ENCODE measurements around the gene IL2RA. TPM values are rescaled to one million over a fixed set of nuclear protein-coding genes. Genes with fewer than 3 reads are reported as not detected.

IL2RA gene
- total RNA-seq, 2 donors from 2014 or later: not detected

- no peak overlapping the region for H3K4me3 ChIP-seq (ENCODE audit: low read length)
- H3K27ac ChIP-seq (ENCODE audit: low read depth, low read length): no peak overlapping the region
- WGBS, 2 experiments (ENCODE audit: insufficient coverage in 1 of 2, insufficient read length in 1 of 2): 90 to 93% methylated on average over 6 to 8 of the region's 8 CpGs
- H3K36me3 Mint-ChIP-seq (ENCODE audit: low read depth): peaks cover 63% of the 10 kb centered on the region
- TF ChIP-seq CTCF (conservative IDR thresholded peaks at IDR 0.05): no peak
- H3K4me1 Mint-ChIP-seq: peaks cover 11% of the 10 kb centered on the region
- H3K27ac Mint-ChIP-seq: no peak overlapping the region
- H3K4me3 Mint-ChIP-seq: no peak overlapping the region
- H3K36me3 ChIP-seq (ENCODE audit: control insufficient read depth, insufficient read depth, low read length): peaks cover 90% of the 10 kb centered on the region
- DNase-seq: no peak
- H3K9me3 Mint-ChIP-seq: no peaks in the 10 kb centered on the region
- H3K9ac ChIP-seq (ENCODE audit: extremely low read depth, low read length, poor library complexity, severe bottlenecking): no peak overlapping the region
- no peaks in the 10 kb centered on the region for H3K27me3 ChIP-seq (ENCODE audit: control insufficient read depth, insufficient read depth, low read length, poor library complexity, severe bottlenecking)
- no peaks in the 10 kb centered on the region for H3K27me3 Mint-ChIP-seq (ENCODE audit: insufficient read depth)
- H3K9me3 ChIP-seq (ENCODE audit: control insufficient read depth, low read length): no peaks in the 10 kb centered on the region
- H3K4me1 ChIP-seq (ENCODE audit: control insufficient read depth, insufficient read depth, low read length): peaks cover under 1% of the 10 kb centered on the region
Measured at GRCh38 chr10:6103591-6103990, 41.4 kb upstream of the IL2RA start.

- Histone ChIP-seq H3K9me3 (ENCODE audit: control insufficient read depth, low read length) (no peaks in the 10 kb centered on the region), H3K36me3 (ENCODE audit: control insufficient read depth, insufficient read depth, low read length) (peaks cover 94% of the 10 kb centered on the region), H3K4me3 (ENCODE audit: low read length) (no peak overlapping the region), H3K27me3 (ENCODE audit: control insufficient read depth, insufficient read depth, low read length, poor library complexity, severe bottlenecking) (no peaks in the 10 kb centered on the region), H3K9ac (ENCODE audit: extremely low read depth, low read length, poor library complexity, severe bottlenecking) (no peak overlapping the region), H3K4me1 (ENCODE audit: control insufficient read depth, insufficient read depth, low read length) (no peaks in the 10 kb centered on the region), H3K27ac (ENCODE audit: low read depth, low read length) (no peak overlapping the region)
- 93 to 95% methylated on average over 7 to 8 of the region's 8 CpGs for WGBS, 2 experiments (ENCODE audit: insufficient coverage in 1 of 2, insufficient read length in 1 of 2)
- no peak for DNase-seq
- H3K9me3 Mint-ChIP-seq: no peaks in the 10 kb centered on the region
- TF ChIP-seq CTCF (conservative IDR thresholded peaks at IDR 0.05): no peak
- H3K27ac Mint-ChIP-seq: no peak overlapping the region
- H3K4me1 Mint-ChIP-seq: peaks cover 14% of the 10 kb centered on the region
- H3K27me3 Mint-ChIP-seq (ENCODE audit: insufficient read depth): no peaks in the 10 kb centered on the region
- peaks cover 66% of the 10 kb centered on the region for H3K36me3 Mint-ChIP-seq (ENCODE audit: low read depth)
- H3K4me3 Mint-ChIP-seq: no peak overlapping the region
Measured at GRCh38 chr10:6102128-6102527, 40.0 kb upstream of the IL2RA start.

- no peak for DNase-seq
- Mint-ChIP-seq H3K4me1 (peaks cover 21% of the 10 kb centered on the region), H3K27me3 (ENCODE audit: insufficient read depth) (no peaks in the 10 kb centered on the region), H3K9me3 (no peaks in the 10 kb centered on the region), H3K4me3 (no peak overlapping the region), H3K27ac (no peak overlapping the region), H3K36me3 (ENCODE audit: low read depth) (peaks cover 61% of the 10 kb centered on the region)
- H3K9ac ChIP-seq (ENCODE audit: extremely low read depth, low read length, poor library complexity, severe bottlenecking): no peak overlapping the region
- peaks cover 88% of the 10 kb centered on the region for H3K36me3 ChIP-seq (ENCODE audit: control insufficient read depth, insufficient read depth, low read length)
- H3K4me3 ChIP-seq (ENCODE audit: low read length): no peak overlapping the region
- WGBS, 2 experiments (ENCODE audit: insufficient coverage in 1 of 2, insufficient read length in 1 of 2): 82 to 88% methylated on average over 5 to 8 of the region's 8 CpGs
- TF ChIP-seq CTCF (conservative IDR thresholded peaks at IDR 0.05): no peak
- no peaks in the 10 kb centered on the region for H3K27me3 ChIP-seq (ENCODE audit: control insufficient read depth, insufficient read depth, low read length, poor library complexity, severe bottlenecking)
- H3K9me3 ChIP-seq (ENCODE audit: control insufficient read depth, low read length): no peaks in the 10 kb centered on the region
- H3K27ac ChIP-seq (ENCODE audit: low read depth, low read length): no peak overlapping the region
- no peaks in the 10 kb centered on the region for H3K4me1 ChIP-seq (ENCODE audit: control insufficient read depth, insufficient read depth, low read length)
Measured at GRCh38 chr10:6101181-6101580, 39.0 kb upstream of the IL2RA start.

All from endodermal cell (in vitro differentiated cells).